HG02840 (cell line): ENCODE data around the gene CDX2.

Experiments used
- ATAC-seq: cut with Tn5 transposase; IDR thresholded peaks from one replicate; pipeline ENCODE4 v1.9.1; 2021; ENCODE audit warnings: mild to moderate bottlenecking, moderate library complexity, moderate number of reproducible peaks; ENCODE audit not compliant: unreplicated experiment, low FRiP score

CDX2 gene

DNA sequence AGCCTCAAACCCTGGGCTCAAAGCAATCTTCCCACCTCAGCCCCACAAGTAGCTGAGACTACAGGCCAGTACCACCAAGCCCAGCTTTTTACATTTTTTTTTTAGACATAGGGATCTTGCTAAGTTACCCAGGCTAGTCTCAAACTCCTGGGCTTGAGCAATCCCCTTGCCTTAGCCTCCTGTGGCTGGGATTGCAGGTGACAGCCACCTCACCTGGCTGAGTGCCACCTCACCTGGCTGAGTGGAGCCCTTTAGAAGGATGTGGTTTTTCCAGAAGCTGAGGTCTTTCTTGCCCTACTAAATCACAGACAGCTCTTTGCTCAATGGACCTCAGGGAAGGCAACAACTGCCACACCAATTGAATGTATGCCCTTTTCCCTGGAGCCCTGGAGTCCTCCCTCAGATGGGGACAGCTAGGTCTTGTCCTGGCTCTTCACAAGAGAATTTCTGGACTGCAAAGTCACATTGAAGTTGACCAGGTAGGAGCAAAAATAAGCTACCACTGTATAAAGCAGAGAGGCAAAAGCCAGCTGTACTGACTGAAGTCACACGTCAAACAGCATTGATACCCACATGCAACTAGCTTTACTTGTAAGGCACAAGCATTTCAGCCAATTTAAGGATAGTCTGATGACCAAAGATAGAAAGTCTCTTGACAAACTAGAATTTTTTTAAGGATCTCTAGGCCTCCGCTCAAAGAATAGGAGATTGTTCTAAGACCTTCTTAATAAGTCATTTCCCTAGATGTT is 35.4 kb downstream of the CDX2 start:
- ATAC-seq = no peak

DNA sequence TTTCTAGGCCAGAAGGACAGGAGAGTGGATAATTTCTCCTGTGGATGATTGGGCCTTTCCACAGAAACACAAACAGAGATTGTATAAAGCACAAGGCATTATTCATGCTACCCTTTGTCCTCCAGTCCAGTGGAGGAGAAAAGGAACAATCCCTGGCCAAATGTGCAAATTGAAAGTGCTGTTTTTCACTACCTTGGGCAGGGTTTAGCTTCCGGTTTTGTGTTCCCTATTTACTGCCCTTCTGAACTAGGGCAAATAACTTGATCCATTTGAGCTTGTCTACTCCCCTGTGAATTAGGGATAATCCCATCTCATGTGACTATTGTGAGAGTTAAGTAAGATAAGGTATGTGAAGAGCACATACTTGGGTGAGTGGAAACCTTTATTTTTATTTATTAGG is 36.0 kb downstream of the CDX2 start:
- ATAC-seq = no peak

DNA sequence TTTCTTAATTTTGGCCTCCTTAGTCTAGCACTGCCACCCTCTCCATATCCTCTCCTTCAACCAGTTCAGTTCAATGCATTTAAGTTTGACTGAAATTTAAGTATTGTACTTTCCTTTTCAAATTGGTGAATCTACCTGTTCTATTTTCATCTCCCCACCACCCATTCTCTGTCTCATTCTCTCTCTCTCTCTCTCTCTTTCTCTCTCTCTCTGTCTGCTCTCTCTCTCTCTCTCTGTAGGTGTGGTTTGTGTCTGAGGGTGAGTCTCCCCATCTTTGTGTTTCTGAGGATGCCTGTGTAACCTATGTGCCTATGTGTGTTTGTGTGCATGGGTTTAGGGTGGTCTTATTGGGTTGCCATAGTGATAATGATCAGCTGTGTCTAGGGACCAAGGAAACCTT is 39.2 kb downstream of the CDX2 start:
- ATAC-seq = no peak

DNA sequence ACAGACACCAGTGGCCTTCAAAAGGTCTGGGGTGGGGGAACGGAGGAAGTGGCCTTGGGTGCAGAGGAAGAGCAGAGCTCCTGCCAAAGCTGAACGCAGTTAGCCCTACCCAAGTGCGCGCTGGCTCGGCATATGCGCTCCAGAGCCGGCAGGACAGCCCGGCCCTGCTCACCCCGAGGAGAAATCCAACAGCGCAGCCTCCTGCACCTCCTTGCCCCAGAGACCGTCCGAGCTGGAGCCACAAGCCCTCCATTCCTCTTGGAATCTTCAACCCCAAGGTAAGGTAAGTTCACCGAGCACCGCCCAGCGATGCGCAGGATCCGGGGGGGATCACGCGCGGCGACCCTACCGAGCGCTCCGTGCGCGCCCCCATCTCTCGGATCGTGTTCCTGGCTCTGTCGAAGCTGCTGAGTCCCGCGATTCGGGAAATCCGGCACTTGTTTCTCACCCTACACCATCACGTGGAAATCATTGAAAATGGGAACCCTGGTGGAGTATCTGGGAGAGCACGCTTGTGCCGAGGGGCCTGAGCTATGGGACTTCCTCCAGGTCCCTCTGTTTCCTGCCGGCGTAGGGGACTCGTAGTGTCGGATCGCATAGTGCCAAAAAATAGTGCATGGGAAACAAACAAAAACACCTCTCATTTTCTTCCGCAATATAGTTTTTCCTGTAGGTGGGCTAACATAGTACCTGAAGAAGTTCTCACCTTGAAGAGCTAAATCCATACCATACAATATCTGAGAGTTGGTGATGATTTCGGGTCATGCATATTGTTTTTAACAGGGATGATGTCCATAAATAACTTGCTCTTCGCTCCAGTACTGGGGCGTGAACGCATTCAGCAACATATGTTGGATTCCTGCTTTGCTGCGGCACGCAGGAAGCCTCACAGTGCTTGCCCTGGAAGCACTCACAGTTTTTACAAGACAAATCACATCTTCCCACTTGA is 40.0 kb downstream of the CDX2 start:
- ATAC-seq = no peak

DNA sequence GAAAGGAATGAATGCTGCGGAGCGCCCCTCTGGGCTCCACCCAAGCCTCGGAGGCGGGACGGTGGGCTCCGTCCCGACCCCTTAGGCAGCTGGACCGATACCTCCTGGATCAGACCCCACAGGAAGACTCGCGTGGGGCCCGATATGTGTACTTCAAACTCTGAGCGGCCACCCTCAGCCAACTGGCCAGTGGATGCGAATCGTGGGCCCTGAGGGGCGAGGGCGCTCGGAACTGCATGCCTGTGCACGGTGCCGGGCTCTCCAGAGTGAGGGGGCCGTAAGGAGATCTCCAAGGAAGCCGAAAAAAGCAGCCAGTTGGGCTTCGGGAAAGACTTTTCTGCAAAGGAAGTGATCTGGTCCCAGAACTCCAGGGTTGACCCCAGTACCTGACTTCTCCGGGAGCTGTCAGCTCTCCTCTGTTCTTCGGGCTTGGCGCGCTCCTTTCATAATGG is 40.7 kb downstream of the CDX2 start:
- ATAC-seq = no peak

DNA sequence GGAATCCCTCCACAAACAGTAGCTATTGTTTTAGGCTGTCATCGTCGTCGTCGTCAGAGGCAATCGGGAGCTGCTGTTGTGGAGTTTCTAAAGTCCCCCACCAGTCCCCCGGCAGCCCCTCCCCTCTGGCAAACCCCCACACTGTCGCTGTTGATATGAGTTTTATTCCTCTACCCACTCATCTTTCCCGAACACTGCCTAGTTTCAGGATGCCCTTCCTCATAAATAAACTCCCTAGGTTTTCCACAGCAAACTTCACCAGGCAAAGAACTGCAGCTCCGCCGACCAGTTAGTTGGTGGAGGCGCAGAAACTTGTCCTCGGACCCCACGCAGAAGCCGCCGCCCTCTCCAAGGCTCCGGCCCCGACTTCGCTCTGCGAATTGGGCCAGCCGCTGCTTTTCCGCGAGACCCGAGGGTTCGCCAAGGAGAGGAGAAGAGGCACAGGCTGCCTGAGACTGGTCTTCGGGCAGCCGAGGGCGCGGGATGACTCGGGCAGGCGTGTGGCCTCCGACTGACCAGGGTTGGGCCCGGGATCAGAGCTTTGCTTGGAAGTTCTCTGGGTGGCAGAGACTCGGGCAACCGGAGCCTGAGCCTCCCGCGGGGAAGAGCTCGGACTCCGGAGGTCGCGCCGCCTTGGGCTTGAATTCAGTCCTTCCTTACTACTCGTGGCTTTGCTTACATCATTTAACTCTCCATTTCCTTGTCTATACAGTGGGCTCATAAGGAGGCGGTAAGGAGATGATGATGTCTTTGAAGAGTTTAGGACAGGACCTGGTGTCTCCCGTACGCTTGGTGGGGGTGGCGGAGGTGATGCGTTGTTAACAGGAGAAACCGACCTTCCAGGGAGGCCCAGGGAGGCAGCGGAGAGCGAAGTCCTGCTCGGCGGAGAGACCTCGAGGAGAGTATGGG is 41.4 kb downstream of the CDX2 start:
- no peak for ATAC-seq

DNA sequence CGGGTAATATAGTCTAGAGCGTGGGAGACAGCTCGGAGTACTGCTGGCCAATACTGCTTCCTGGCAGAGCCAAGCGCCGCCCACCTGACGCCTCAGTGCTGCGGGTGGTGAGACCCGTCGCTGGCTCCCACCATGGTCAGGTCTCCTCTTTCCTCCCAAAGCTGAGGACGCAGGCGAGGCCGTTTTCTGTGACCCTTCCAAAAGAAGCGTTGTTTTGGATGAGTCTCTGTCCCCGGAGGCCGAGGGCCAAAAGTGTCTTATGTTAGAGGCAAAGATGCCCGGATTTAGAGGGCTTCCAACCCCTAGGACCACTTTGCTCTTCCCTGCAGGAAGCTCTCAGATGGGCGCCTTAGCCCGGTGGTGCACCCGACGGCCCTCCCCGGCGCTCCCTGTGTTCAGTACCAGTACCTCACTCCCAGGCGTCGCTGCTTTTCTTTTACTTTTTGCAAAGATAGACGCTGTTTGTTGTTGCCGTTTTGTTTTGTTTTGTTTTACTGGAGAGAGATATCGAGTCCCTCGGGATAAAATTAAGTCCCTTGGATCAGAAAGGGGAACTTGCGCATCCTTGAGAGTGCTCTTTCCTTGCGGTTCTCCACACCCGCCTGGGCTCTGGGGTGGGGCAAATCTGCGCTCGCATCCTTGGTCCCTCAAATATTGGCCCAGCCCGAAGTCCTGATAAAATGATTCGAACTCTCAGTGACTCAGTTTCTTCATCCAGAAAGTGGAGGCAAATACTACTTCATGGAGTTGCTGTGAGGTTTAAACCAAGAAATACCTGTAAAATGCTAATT is 42.3 kb downstream of the CDX2 start:
- no peak for ATAC-seq

DNA sequence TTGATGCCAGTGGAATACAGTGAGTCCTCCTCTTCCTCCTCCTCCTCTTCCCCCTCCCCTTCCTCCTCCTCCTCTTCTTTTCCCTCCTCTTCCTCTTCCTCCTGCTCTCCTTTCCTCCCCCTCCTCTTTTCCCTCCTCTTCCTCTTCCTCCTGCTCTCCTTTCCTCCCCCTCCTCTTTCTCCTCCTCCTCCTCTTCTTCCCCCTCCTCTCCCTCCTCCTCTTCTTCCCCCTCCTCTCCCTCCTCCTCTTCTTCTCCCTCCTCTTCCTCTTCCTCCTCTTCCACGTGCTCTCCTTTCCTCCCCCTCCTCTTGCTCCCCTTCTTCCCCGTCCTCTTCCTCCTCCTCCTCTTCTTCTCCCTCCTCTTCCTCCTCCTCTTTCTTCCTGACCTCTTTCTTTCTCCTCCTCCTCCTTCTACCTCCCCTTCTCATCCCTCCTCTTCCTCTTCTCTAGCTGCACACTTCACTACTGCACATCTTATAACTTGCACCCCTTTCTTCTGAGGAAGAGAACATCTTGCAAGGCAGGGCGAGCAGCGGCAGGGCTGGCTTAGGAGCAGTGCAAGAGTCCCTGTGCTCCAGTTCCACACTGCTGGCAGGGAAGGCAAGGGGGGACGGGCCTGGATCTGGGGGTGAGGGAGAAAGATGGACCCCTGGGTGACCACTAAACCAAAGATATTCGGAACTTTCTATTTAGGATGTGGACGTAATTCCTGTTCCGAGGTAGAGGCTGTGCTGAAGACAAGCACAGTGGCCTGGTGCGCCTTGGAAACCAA is 43.7 kb downstream of the CDX2 start:
- no peak for ATAC-seq

DNA sequence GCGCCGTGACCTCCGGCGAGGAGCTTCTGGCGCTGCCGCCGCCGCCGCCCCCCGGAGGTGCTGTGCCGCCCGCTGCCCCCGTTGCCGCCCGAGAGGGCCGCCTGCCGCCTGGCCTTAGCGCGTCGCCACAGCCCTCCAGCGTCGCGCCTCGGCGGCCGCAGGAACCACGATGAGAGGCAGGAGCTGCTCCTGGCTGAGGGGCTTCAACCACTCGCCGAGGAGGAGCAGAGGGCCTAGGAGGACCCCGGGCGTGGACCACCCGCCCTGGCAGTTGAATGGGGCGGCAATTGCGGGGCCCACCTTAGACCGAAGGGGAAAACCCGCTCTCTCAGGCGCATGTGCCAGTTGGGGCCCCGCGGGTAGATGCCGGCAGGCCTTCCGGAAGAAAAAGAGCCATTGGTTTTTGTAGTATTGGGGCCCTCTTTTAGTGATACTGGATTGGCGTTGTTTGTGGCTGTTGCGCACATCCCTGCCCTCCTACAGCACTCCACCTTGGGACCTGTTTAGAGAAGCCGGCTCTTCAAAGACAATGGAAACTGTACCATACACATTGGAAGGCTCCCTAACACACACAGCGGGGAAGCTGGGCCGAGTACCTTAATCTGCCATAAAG is 44.5 kb downstream of the CDX2 start:
- ATAC-seq = no peak

DNA sequence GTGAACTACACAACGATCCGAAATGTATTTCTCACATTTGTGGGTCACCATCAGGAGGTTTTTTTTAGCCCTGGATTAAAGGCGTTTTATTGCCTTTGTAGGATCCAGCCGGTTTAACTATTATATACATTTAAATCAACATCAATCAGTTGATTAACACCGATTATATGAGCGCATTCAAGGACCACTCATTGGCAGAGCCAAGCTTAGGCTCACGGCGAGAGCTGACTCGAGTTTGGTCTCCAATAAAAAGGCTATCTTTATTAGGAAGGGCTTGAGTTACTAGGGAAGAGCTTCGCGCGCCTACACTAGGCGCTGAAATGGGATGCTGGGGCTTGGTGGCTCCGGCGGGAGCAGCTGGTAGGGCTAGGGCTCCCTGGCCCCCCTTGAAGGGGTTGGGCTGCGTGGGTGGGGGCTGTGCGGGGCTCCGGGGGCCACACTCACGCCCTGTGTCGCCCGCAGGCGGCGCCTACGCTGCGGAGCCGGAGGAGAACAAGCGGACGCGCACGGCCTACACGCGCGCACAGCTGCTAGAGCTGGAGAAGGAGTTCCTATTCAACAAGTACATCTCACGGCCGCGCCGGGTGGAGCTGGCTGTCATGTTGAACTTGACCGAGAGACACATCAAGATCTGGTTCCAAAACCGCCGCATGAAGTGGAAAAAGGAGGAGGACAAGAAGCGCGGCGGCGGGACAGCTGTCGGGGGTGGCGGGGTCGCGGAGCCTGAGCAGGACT is 45.2 kb downstream of the CDX2 start:
- ATAC-seq = no peak

DNA sequence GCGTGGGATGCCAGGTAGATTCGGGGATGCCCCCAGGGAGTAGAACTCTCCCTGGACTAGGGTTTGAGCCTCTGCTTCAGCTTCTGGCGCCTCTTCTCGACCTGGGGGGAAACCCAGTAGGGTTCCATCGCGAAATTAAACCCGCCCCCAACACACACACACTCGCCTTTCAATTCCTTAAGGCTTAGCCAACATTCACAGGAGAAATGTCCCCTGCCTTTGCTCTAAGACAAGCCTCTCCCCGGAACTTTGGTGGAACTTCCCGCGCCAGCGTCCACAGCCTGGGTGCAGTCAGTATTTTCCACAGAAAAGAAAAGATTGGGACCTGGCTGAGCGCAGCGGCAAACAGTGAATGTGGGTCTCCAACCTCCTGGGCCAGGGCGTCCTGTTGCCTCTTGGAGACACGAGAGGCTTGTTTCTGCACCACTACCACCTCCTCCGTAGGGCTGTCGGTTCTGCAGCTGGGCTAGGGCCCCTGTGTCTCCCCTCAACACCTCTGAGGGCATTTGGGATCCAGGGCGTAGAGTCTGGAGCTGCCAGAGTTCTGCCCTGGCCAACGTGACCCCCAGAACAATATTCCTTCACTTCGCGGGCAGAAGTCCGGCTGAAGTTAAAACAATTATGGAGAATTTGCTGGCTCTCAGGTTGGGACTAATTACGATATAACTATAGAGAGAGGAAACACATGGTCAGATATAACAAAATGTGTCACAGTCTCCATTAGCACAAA is 46.1 kb downstream of the CDX2 start:
- ATAC-seq = no peak

DNA sequence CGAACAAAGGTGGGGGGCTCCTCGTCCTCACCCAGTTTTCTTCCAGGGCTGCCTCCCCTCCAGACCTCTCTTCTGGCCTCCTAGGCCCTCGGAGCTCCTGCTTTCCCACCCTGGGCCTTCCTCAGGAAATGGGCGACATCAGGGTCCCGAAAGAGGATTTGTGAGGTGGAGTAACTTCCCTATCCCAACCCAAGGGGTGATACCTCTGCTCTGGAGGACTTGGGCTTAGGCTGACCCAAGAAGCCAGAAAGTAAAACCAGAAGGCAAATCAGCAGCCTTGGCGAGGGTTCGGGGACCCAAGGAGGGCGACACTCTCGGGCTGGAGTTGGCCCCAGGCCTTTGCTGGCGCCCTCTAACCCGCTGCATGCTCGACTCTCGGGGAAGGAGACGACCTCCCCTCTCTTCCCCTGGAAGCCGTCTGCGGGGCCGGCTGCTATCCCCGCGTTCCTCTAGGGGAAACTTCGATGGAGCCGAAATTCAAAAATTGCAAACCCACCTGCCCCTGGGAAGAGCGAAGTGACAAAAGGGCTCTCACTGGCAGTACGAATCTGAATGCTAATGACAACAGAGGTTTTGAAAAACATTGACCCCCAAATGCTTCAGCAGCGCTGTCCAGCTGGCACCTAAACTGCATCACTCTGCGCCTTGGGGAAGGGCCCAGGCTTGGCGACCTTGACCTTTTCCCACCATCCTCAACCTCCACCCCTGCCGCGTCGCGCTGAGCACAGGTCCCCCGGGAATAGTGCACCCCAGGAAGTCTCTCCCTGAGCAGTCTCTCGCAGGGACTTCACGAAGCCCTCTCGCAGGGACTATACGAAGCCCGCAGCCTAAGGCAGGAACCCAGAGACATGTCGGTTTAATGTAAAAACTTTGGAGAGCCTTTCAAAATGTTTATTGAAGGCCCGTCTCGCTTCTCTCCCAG is 46.9 kb downstream of the CDX2 start:
- no peak for ATAC-seq

DNA sequence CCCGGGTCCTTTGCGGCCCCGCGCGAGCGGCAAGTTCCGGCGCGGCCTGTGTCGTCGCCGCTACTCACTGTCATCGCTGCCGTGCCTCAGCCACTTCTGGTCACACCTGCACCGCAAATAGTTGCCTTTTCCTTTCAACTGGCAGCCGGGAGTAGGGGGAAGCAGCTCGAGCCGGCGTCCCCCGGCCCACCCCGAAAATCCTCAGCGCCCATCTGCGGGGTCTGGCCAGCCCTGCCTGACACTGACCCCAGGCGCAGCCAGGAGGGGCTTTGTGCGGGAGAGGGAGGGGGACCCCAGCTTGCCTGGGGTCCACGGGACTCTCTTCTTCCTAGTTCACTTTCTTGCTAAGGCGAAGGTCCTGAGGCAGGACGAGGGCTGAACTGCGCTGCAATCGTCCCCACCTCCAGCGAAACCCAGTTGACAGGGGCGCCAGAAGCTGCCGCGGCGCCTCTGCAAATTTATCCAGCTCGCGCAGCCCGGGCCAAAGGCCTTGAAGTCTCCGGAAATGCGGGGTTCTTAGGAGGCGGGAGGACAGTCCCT is 47.6 kb downstream of the CDX2 start:
- no peak for ATAC-seq

DNA sequence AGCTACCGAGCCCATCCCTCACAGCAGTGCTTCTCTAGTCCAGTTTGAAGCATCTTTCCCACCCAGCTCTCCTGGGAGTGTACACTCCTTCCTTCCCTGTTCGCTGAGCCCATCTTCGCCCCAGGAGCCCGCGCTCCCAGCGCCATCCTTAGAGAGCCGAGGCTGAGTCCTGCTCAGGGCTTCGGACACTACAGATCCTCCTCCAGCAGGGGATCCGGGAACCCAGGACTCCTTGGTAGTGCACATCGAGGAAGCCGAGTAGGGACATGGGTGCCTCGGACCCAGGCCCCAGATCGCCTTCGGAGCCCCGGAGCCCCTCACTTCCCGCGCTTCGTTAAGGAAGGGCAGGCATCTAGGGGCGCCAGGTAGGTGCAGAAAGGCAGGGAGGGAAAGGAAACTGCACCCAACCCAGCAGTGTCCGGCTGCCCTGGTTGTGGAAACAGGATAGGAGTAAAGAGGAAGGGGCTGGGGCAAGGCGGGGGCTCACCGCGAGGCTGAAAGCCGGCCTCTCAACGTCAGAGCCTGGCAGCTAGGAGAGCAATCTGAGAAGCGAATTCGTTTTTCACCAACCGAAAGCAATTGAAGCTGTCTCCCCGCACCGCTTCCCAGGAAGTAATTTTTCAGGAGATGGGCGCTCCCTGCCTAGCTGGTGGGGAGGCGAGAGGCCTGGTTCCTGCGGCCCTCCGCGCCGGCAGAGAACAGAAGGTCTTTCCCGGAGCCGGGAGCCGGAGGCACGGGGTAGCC is 48.3 kb downstream of the CDX2 start:
- no peak for ATAC-seq

DNA sequence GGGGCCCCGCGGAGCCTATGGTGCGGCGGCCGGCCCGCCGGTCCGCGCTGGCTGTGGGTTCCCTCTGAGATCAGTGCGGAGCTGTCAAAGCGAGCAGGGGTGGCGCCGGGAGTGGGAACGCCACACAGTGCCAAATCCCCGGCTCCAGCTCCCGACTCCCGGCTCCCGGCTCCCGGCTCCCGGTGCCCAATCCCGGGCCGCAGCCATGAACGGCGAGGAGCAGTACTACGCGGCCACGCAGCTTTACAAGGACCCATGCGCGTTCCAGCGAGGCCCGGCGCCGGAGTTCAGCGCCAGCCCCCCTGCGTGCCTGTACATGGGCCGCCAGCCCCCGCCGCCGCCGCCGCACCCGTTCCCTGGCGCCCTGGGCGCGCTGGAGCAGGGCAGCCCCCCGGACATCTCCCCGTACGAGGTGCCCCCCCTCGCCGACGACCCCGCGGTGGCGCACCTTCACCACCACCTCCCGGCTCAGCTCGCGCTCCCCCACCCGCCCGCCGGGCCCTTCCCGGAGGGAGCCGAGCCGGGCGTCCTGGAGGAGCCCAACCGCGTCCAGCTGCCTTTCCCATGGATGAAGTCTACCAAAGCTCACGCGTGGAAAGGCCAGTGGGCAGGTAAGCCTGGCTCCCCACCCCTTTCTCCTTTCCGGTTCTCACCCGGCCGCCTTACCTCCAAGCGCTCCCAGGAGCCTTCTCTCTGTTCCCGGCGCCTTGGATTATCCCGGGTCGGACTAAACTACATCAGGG is 49.0 kb downstream of the CDX2 start, which contains the start of gene PDX1:
TSS of gene PDX1 (plus strand) at position 67 of the 743 bp plus-strand sequence. CDS start at position 206, 139 bp downstream.
- no peak for ATAC-seq
